CD4-positive, alpha-beta T cell treated with Interferon alpha-2 for 1 hour (primary cell): ENCODE results near the gene NMD3.
"Not testable (repeated sequence)": the region's sequence is repeated elsewhere in the genome, so short reads cannot be mapped to it uniquely, and the experiment has no call there.

Experiments
- DNase-seq, 2 donors: peaks; one replicate each; pipeline ENCODE4 v3.0.0-alpha.2; 2020 to 2022

The NMD3 gene

DNA sequence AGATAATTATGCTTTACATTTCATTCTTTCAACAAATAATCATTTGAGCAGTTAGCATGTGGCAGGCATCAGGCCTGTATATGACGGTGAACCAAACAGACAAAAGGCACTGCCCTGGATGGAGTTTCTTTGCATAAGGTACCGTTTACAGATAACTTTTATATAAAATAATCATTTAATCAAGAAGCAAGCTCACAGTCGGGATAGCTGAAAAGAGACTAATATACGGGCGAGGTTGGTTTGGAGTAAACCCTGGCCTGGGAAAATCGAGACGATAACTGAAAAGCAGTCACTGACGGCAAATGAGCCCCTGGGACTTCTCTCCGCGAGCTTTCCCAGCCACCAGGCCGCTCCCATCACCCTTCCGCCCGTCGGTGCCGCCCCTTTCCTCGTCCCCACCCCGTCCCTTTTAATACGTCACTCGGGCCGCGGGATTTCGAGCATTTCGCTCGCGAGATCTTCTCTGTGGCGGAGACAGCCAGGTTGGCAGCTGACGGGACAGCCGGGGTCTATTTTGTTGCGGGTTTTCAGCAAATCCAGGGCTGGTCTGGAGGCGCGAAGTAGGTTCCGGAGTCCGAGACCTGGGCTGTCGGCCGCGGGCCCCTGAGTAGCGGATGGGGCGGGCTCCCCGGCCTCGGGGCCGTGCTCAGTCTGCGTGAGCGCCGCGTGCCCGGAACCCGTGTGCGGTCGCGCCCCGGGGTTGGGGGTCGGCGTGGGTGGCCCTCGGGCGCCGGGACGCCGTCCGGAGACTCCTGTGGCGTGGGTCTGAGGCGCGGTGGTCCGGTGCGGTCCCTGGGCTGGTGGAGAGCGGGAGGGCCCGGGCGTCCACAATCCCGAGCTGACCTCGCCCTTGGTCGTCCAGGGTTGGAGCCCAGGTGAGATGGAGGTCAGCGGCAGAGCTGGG is at the start of gene NMD3:
Gene NMD3 (plus strand): TSS at position 462 of the 904 bp plus-strand sequence. CDS start 703 bp downstream, outside the sequence.
- DNase-seq = peak; percentile 90 to 94

- no peak for DNase-seq
These were observed 49.2 kb upstream of the NMD3 start for GRCh38 chr3:161171639-161172552.

GRCh38 chr3:161175506-161175905 is 45.6 kb upstream of the NMD3 start:
- no peak for DNase-seq

DNA sequence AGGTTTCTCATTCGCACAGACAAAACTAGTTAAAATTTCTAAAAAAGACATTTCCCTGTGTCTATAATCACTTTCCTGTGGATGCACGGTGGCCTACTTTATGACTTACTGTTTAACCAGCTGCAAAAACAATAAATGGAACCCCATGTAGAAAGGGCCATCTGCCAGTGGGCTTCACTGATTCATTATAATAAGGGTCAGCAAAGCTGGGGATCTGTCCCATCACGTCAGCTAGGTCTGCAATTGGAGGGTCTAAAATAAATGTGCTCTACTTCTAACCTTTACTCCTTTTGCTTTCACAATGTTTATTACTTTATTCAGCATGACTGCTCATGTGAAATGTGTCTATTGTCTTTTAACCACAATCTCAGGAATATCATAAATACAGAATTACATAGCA is 43.1 kb upstream of the NMD3 start:
- DNase-seq = no peak

DNA sequence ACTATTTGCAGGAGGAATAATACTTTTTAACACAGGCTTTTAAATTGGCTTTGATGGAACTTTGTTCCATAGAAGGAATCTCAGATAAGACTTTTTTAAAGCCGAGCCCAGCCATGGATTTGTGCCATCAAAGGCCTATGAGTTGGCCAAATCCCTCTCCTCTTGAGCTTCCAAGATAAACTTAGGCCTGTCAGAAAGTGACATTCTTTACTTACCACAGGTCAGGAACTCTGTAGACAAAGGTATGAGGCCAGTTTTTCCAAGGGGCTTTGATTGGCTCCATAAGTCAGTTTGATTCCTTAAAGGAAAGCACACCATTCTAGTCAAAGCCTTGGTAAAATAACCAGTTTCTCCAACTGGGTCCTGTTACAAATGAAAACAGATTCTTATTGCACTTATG is 39.7 kb upstream of the NMD3 start:
- DNase-seq = not testable (repeated sequence)

DNA sequence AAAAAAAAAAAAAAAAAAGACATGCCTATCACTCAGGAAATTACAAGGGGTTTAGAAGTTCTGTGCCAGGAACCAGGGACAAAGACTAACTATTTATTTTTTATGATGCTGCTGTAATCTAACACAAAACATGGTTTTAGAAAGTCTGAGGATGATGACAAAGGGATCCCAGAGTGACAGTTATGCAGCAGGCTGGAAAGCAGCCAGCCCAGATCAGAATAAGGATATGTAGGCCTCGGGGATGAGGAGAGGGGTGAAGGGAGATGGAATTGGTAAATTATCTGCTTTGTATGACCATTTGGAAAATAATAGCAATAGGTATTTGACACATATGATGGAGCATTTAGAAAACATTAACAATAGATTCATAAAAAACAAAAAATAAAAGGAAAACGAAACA is 34.1 kb upstream of the NMD3 start:
- DNase-seq = no peak

DNA sequence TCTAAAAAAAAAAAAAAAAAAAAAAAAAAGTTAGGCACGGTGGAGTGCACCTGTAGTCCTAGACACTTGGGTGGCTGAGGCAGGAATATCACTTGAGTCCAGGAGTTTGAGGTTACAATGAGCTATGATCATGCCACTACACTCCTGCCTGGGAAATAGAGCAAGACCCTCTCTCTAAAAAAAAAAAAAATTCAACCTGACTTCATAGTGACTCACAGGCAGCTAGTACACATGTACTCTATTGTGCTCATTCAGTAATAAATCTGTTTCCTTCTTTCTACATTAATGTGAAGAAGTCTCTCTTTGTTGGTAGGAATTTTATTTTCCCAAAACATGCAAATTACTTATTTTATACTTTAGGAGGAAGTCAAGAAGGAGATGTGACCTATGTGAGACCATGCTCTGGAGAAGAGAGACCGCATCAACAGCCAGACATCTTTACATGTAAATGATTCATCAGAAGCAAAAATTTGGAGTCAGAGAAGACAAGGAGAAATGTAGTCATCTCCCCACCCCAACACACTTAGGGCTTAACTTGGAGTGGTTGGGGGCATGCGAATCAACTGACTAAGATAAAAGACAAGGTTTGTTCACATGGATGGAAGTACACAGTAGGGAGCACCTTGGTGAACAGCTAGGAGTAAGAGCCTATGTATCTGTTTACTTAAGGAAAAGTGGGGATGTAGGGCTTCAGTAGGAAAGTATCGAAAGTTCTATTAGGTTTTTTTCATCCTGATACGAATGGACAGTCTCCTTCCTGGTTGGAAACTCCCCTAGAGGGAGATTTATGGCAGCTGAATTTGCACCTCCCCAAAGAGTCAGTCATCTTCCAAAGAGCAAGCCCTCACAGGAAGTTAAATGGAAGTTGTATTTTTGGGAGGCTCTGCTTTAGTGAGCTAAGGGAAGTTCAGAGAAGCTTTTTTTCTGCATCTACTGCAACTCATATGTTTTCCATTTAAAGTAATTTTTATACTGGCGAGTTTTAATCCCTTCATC is 23.0 kb upstream of the NMD3 start:
- DNase-seq = no peak

- no peak for DNase-seq
These were observed 21.2 kb upstream of the NMD3 start for GRCh38 chr3:161199926-161200325.

- DNase-seq = no peak
These were observed 17.5 kb upstream of the NMD3 start for GRCh38 chr3:161203485-161204098.

DNA sequence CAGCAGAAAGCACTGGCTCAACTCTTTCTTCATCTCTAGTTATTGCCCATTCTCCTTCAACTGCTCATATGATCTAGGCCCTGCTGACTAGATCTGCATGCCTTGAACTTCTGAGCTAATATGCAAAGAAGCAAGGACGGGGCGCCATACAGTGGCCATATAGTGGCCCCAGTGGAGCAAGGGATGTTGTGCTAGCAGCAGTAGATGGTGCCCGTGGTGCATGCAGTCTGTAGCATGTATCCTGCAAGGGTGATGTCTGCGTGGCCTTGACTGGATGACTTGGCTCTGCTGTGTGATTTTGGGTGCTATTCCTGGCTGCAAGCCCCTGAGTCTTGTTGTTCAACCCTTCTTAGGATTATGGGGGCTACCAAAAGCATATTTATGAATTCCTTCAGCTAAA is 12.2 kb upstream of the NMD3 start:
- no peak for DNase-seq

DNA sequence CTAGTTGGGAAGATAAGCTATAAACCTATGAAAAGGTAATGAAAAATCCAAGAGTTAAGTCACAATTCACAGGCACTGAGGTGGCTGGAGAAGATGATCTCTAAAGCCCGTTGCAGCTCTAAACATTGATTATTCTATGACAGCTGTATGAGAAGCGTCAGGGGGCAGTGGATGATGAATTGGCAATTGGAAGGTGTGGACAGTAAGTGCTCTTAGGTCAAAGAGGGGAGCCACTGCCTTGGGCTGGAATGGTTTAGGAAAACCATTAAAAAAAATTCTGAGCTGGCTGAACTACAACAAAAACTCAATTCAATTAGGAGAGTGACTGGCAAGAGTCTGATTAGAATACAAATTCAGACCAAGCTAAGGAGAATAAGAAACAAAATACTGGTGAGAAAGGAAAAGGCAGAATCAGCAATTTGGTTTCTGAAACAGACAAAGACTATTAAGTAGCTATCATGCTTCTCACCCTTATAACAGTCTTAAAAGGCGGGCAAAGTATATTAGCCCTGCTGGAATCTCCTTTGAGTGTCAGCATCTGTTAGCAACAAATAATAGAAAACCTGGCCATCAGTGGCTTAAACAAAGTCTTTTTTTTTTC is 8.8 kb upstream of the NMD3 start:
- DNase-seq = no peak

DNA sequence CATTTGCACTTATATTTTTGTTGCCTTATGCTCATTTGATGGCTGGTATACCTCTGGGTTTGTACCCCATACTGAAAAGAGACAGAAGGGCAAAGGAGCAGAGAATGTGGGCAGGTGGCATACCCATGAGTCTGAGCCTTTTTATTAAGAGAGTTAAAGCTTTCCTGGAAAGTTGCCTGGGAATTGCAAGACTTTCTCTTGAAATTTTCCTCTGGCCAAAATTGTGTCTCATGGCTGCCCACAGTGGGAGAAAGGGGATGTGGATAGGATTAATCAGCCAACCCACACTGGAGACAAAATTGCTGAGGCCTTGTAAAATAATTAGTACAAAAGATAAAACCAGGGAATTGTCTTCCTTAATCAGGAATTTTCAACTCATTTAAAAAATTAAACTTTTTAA is 8.2 kb upstream of the NMD3 start:
- no peak for DNase-seq

DNA sequence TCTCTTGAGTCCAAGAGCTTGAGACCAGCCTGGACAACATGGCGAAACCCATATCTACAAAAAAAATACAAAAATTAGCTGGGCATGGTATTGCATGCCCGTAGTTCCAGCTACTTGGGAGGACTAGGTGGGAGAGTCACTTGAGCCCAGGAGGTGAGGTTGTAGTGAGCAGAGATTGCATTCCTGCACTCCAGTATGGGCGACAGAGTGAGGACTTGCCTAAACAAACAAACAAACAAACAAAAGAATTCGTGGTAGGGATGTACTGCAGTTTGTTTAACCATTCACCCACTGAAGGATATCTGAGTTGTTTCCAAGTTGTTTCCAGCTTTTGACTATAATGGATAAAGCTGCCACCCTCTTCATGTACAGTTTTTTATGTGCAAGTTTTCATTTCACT is 7.5 kb upstream of the NMD3 start:
- no peak for DNase-seq

- DNase-seq = no peak
These were observed 5.9 kb upstream of the NMD3 start for GRCh38 chr3:161215185-161215584.

DNA sequence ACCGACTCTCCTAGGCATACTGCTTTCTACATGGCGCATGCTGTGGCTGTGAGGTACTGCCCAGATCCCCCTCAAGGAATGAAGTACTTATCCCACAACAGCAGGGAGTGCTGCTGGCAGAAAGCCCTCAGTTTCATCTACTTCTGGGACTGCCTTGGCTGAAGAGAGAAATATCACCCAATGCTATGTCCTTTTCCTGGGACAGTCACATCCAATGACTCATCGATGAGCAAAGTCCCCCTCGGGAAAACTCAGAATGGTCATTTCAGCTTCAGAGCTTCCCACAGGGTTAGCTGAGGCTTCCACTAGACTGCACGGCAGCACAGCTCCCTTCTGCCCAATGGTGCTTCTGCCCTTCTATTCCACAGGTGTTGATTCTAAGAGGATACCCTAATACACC is 3.6 kb upstream of the NMD3 start:
- DNase-seq = no peak

GRCh38 chr3:161219495-161219894 is 1.6 kb upstream of the NMD3 start:
- DNase-seq = no peak

GRCh38 chr3:161221806-161222600 is 892 bp downstream of the NMD3 start:
- peak; percentile 6 to 17 for DNase-seq

GRCh38 chr3:161222662-161223061 is 1.6 kb downstream of the NMD3 start:
- no peak for DNase-seq

- DNase-seq = no peak
These were observed 3.7 kb downstream of the NMD3 start for GRCh38 chr3:161224786-161225185.

- DNase-seq = no peak
These were observed 9.6 kb downstream of the NMD3 start for GRCh38 chr3:161230621-161231171.
